HL-60 (cell line): Measurements from ENCODE around the gene TCHP.
"Not testable (repeated sequence)": the region's sequence is repeated elsewhere in the genome, so short reads cannot be mapped to it uniquely, and the experiment has no call there.

ENCODE experiments used
- DNase-seq, 2 experiments: peaks; one replicate each; pipeline ENCODE4 v3.0.0-alpha.2; 2010 to 2020; ENCODE audit warnings: low read depth in 1 of 2, low spot score in 1 of 2
- H3K27ac ChIP-seq: fragments of 250-450 bp; sonication (Bioruptor Pico); replicated peaks from 2 replicates; pipeline ENCODE4 v1.5.1; 2020; ENCODE audit warnings: mild to moderate bottlenecking, moderate library complexity
- H3K27me3 ChIP-seq: fragments of 250-450 bp; sonication (Bioruptor Pico); 2 replicates; pipeline ENCODE4 v1.5.1; 2021; ENCODE audit warnings: mild to moderate bottlenecking, moderate library complexity; ENCODE audit not compliant: insufficient read depth, poor library complexity, severe bottlenecking
- H3K4me3 ChIP-seq: replicated peaks from 2 replicates; pipeline ENCODE4 v1.5.1; 2011; ENCODE audit warnings: mild to moderate bottlenecking, control low read depth, low read length; ENCODE audit not compliant: insufficient read depth
- GABPA ChIP-seq: IDR thresholded peaks from 2 replicates; pipeline ENCODE4 v1.6.1; 2012; ENCODE audit warnings: low read depth
- POLR2AphosphoS5 ChIP-seq: IDR thresholded peaks from 2 replicates; pipeline ENCODE4 v1.6.1; 2012; ENCODE audit warnings: low read depth
- SPI1 ChIP-seq: IDR thresholded peaks from 2 replicates; pipeline ENCODE4 v1.6.1; 2012; ENCODE audit warnings: low read depth, mild to moderate bottlenecking, borderline replicate concordance
- TF ChIP-seq, protein P1 (sequence below): IDR thresholded peaks from 2 replicates; pipeline ENCODE4 v1.6.1; 2012; ENCODE audit warnings: low read depth; ENCODE audit not compliant: insufficient replicate concordance
- TF ChIP-seq, protein P2 (sequence below): IDR thresholded peaks from one replicate; pipeline ENCODE4 v1.5.1; 2011; ENCODE audit warnings: low read length, control low read depth, inconsistent platforms; ENCODE audit not compliant: insufficient read depth

The TCHP gene

DNA sequence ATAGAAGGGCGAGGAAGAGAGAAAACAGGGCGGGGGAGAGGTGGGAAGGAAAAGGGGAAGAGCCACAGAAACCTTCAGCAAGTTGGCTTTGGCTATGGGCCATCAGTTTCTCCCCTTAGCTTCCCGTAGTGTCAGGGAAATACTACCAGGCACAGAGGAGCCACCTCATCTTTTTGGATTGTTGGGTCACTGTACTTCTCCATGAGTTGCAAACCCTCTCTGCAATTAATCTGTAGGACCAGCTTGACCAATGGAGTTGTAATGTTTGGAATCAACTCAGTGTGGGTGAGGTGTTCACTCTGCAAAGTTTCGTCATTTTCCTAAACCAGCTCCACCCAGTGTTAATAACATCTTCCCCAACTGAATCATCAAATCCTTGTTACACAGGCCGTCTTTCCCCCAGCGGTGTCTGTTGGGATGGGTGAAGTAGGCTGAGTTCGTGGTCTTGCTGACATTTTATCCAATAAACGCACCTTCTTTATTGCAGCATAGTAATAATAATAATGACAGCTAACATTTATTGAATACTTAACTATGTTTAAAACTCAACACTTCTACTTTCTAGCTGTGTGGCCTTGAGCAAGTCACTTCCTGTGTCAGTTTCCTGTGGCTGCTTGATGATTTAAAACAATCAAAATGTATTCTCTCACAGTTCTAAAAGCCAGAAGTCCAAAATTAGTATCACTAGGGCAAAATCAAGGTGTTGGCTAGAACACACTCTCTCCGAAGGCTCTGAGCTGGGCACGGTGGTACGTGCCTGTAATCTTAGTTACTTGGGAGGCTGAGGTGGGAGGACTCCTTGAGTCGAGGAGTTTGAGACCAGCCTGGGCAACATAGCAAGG lies 11.7 kb upstream of the TCHP start:
- Histone ChIP-seq H3K27me3 (no peaks in the 10 kb centered on the region), H3K27ac (peak overlapping the region; percentile 80), H3K4me3 (no peak overlapping the region; the same call in 1 of the 2 replicates)
- TF ChIP-seq POLR2AphosphoS5 (no peak), GABPA (no peak), SPI1 (peak; percentile 94)
- TF ChIP-seq, protein P1, sequence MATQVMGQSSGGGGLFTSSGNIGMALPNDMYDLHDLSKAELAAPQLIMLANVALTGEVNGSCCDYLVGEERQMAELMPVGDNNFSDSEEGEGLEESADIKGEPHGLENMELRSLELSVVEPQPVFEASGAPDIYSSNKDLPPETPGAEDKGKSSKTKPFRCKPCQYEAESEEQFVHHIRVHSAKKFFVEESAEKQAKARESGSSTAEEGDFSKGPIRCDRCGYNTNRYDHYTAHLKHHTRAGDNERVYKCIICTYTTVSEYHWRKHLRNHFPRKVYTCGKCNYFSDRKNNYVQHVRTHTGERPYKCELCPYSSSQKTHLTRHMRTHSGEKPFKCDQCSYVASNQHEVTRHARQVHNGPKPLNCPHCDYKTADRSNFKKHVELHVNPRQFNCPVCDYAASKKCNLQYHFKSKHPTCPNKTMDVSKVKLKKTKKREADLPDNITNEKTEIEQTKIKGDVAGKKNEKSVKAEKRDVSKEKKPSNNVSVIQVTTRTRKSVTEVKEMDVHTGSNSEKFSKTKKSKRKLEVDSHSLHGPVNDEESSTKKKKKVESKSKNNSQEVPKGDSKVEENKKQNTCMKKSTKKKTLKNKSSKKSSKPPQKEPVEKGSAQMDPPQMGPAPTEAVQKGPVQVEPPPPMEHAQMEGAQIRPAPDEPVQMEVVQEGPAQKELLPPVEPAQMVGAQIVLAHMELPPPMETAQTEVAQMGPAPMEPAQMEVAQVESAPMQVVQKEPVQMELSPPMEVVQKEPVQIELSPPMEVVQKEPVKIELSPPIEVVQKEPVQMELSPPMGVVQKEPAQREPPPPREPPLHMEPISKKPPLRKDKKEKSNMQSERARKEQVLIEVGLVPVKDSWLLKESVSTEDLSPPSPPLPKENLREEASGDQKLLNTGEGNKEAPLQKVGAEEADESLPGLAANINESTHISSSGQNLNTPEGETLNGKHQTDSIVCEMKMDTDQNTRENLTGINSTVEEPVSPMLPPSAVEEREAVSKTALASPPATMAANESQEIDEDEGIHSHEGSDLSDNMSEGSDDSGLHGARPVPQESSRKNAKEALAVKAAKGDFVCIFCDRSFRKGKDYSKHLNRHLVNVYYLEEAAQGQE: no peak
- peak; percentile 79 to 80 for DNase-seq

DNA sequence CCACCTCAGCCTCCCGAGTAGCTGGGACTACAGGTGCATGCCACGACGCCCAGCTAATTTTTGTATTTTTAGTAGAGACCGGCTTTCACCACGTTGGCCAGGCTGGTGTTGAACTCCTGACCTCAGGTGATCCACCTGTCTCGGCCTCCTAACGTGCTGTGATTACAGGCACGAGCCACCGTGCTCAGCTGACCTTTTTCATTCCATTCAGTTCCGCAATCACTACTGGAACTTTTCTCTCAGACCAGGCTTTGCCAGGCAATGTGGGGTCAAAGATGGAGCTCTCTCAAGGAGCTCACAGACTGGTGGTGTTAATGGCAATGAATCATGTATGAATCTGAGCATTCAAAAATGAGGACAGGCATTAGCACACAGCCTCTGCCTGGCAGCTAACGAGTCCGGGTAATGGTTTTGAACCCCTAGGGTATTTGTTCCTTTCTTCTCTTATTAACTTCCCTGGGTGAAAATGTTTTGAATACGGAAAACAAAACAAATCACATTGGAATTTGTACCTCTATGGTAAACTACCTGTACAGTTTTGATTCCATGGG lies 9.4 kb upstream of the TCHP start:
- TF ChIP-seq, protein P1: no peak
- TF ChIP-seq SPI1 (no peak), POLR2AphosphoS5 (no peak), GABPA (no peak)
- TF ChIP-seq, protein P2, sequence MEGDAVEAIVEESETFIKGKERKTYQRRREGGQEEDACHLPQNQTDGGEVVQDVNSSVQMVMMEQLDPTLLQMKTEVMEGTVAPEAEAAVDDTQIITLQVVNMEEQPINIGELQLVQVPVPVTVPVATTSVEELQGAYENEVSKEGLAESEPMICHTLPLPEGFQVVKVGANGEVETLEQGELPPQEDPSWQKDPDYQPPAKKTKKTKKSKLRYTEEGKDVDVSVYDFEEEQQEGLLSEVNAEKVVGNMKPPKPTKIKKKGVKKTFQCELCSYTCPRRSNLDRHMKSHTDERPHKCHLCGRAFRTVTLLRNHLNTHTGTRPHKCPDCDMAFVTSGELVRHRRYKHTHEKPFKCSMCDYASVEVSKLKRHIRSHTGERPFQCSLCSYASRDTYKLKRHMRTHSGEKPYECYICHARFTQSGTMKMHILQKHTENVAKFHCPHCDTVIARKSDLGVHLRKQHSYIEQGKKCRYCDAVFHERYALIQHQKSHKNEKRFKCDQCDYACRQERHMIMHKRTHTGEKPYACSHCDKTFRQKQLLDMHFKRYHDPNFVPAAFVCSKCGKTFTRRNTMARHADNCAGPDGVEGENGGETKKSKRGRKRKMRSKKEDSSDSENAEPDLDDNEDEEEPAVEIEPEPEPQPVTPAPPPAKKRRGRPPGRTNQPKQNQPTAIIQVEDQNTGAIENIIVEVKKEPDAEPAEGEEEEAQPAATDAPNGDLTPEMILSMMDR: no peak

DNA sequence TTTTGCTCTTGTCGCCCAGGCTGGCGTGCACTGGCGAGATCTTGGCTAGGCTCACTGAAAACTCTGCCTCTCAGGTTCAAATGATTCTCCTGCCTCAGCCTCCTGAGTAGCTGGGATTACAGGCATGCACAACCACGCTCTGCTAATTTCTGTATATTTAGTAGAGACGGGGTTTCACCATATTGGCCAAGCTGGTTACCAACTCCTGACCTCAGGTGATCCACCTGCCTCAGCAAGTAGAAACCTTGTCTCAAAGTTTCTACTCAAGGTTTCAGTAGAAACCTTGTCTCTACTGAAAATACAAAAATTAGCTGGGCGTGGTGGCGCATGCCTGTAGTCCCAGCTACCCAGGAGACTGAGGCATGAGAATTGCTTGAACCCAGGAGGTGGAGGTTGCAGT lies 8.3 kb upstream of the TCHP start:
- not testable (repeated sequence) for H3K4me3 ChIP-seq, DNase-seq, H3K27ac ChIP-seq, H3K27me3 ChIP-seq

More for the DNA sequence above, 9.4 kb upstream of the TCHP start:
- H3K27ac ChIP-seq: no peak overlapping the region
- DNase-seq: no peak
- H3K4me3 ChIP-seq: no peak overlapping the region
- H3K27me3 ChIP-seq: no peaks in the 10 kb centered on the region

GRCh38 chr12:109892165-109892715 lies 7.8 kb upstream of the TCHP start:
- Histone ChIP-seq H3K27ac (no peak overlapping the region), H3K27me3 (no peaks in the 10 kb centered on the region), H3K4me3 (no peak overlapping the region)
- TF ChIP-seq POLR2AphosphoS5 (no peak), GABPA (no peak), SPI1 (no peak)
- TF ChIP-seq, protein P2: no peak
- TF ChIP-seq, protein P1: no peak
- DNase-seq: no peak
